GM21723 (cell line): ENCODE results near the gene MTREX.

Experiments
- ATAC-seq: cut with Tn5 transposase; IDR thresholded peaks from one replicate; pipeline ENCODE4 v1.9.1; 2021; ENCODE audit warnings: mild to moderate bottlenecking, moderate library complexity; ENCODE audit not compliant: unreplicated experiment

Gene MTREX

DNA sequence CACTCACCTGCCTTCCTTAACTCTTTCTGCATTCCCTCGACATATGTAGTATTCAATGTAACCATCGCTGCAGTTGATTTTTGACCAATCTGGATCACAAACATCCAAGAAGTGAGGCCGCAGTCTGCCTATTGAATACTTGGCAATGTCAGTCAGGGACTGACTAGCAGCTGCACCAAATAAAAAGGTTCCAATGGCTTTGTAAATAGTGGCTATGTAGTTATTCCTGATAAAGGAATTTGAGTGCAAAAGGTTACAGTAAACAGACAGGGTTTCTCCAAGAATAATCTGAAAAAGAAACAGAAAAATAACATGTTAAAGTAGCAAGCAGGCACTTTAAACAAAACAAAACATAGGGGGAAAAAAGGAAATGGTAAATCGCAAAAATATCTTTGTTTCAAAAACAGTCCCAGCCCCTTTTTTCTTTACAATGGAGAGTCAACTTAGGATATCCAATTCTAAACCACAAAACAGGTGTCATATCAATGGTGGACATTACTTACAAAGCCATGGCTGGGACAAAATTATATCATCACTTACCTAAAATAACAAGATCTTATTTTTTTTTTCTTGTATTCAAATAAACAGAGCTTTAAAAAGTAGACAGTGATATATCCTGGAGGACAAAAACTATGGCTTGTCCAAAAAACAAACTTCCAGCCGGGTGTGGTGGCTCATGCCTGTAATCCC, 160.2 kb downstream of the MTREX start:
- no peak for ATAC-seq

DNA sequence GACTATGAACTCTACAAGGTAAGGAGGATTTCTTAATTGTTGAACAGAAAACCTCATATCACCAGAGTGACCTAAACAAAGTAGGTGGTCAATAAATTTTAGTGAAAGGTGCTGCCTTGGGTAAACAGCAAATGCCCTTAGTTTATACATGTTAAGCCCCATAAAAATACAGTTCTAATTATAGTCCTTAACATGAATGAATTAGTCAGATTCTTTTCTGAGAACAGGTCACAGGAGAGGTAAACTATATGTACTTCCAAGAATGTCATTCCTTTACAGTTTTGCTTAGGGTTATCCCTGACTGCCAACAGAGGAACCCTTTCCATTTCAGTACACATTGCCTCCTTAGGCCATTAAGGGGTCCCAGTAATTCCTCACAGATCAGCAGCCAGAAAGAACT, 162.1 kb downstream of the MTREX start:
- ATAC-seq: no peak

DNA sequence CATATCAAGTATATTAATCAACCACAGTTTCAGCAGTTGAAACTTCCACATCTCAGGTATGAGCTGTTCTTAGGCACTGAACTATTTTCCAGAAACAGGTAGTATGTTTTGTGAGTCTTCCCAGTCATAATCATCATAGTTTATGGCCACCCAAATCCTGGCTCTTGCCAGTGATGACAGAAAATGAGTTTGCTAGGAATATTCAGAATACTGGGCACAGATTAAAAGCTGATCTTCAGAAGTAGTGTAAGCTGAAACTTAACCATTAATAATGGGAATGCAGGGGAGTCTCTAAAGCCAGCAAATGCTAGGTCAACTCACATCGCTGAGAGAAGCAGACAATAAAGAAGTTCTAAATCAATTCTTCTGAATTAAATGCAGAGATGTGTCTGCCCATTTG, 162.5 kb downstream of the MTREX start:
- ATAC-seq: no peak

DNA sequence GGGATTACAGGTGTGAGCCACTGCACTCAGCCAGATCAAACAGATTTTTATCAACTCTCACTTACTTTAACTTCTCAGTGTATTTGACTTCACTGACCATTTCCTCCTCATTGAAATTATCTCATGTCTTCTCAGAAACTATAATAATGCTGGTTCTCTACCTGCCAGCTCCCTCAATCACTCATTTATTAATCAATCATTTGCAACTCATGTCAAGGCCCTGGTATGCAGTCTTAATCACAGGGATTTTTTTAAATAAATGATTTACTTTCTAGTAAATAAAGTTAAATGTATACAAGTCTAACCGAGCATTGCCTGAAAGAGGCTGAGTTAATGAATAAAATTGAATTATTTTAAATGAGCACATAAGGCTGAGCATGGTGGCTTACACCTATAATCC, 163.7 kb downstream of the MTREX start:
- no peak for ATAC-seq

DNA sequence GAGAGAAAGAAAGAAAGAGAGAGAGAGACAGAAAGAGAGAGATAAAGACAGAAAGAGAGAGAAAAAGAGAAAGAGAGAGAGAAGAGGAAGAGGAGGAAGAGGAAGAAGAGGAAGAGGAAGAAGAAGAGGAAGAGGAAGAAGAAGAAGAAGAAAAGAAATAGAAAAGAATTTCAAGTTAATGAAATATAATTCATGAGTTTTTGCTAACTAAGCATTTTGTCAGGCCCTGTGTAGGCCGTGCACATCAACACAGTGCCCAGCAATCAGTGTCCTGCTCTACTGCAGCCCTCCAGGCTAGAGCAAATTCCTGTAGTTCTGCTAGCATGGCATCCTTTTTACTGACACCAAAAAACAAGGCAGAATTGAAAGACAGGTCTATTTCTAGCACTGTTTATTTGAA, 164.9 kb downstream of the MTREX start:
- no peak for ATAC-seq
